Effector memory CD8-positive, alpha-beta T cell (primary cell): ENCODE results near the gene PSMB5.

Experiments
- ATAC-seq: fragments of 150-1000 bp; cut with Tn5 transposase; replicated peaks from 2 replicates; pipeline ENCODE4 v1.10.0; 2021; ENCODE audit warnings: mild to moderate bottlenecking, moderate library complexity
- DNase-seq, 3 experiments: peaks; one replicate each; pipeline ENCODE4 v3.0.0; 2021
- H3K27ac Mint-ChIP-seq, 2 donors: one replicate each; pipeline ENCODE4 v1.8.0; 2022; ENCODE audit warnings: mild to moderate bottlenecking in 2 of 2, mixed read lengths in 2 of 2, moderate library complexity in 2 of 2
- H3K27me3 Mint-ChIP-seq, 2 donors: one replicate each; pipeline ENCODE4 v1.8.0; 2022; ENCODE audit warnings: mixed read lengths in 2 of 2
- H3K36me3 Mint-ChIP-seq: one replicate; pipeline ENCODE4 v1.8.0; 2022; ENCODE audit warnings: mild to moderate bottlenecking, moderate library complexity, mixed read lengths; ENCODE audit not compliant: insufficient read depth
- H3K4me1 Mint-ChIP-seq, 2 donors: one replicate each; pipeline ENCODE4 v1.8.0; 2022; ENCODE audit warnings: low read depth in 2 of 2, mixed read lengths in 2 of 2
- H3K4me3 Mint-ChIP-seq, 2 donors: one replicate each; pipeline ENCODE4 v1.8.0; 2022; ENCODE audit warnings: mild to moderate bottlenecking in 2 of 2, mixed read lengths in 2 of 2, moderate library complexity in 2 of 2
- H3K9me3 Mint-ChIP-seq, 2 donors: one replicate each; pipeline ENCODE4 v1.8.0; 2022; ENCODE audit warnings: mixed read lengths in 2 of 2

The PSMB5 gene

GRCh38 chr14:23055621-23056144, 21.0 kb upstream of the PSMB5 start:
- Mint-ChIP-seq H3K4me1 (peaks cover 17 to 22% of the 10 kb centered on the region in 2 donors), H3K36me3 (peaks cover 32% of the 10 kb centered on the region), H3K4me3 (peak overlapping the region; percentile 84), H3K27me3 (no peaks in the 10 kb centered on the region), H3K9me3 (no peaks in the 10 kb centered on the region), H3K27ac (peak overlapping the region; percentile 25 to 58)
- ATAC-seq (no peak), DNase-seq (no peak)

DNA sequence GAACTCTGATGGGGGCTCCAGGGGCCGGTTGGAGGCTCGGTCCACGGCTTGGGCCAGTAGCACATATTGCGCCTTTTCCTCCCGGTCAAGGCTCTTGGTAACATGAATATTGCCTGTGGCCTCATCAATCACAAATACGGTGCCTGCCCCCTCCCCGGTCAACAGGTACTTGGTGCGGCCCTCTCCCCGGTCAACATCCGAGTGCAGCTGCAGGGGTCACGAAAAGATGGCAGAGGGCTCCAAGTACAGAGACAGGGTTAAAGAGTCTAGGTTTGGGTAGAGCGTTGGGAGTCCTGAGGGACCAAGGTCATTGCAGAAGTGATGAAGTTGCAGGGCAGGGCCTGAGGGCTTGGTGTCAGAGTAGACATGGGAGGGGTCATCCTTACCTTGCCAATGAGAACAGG, 20.4 kb upstream of the PSMB5 start:
- Mint-ChIP-seq H3K4me1 (peaks cover 17 to 22% of the 10 kb centered on the region in 2 donors), H3K4me3 (no peak overlapping the region), H3K36me3 (peaks cover 27% of the 10 kb centered on the region), H3K9me3 (no peaks in the 10 kb centered on the region), H3K27me3 (no peaks in the 10 kb centered on the region), H3K27ac (peak overlapping the region in 1 of 2 donors; percentile 41)
- DNase-seq (no peak), ATAC-seq (no peak)

GRCh38 chr14:23054000-23054811, 19.5 kb upstream of the PSMB5 start:
- Mint-ChIP-seq H3K9me3 (no peaks in the 10 kb centered on the region), H3K27ac (no peak overlapping the region), H3K4me1 (peaks cover 17 to 22% of the 10 kb centered on the region in 2 donors), H3K4me3 (no peak overlapping the region), H3K27me3 (no peaks in the 10 kb centered on the region), H3K36me3 (peaks cover 17% of the 10 kb centered on the region)
- no peak for DNase-seq
- ATAC-seq = no peak

DNA sequence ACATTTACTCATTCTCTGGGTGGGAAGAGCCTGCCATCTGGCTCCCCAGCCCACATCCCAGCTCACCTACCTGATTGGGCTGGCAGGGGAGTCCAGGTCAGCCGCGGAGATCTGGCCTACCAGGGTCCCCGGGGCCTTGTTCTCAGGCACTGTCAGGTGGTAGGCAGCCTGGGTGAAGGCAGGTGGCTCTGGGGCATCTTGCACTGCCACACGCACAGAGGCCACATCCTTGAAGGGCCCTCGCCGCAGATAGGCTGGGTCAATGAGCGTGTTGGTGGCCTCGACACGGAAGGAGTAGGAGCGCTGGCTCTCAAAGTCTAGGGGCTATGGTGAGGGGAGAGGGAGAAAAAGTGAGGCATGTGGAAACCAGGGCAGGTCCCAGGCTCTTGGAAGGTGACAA, 18.7 kb upstream of the PSMB5 start:
- peaks cover 17 to 22% of the 10 kb centered on the region in 2 donors for H3K4me1 Mint-ChIP-seq
- H3K36me3 Mint-ChIP-seq = peaks cover 10% of the 10 kb centered on the region
- ATAC-seq (no peak), DNase-seq (no peak)
- H3K27me3 Mint-ChIP-seq = no peaks in the 10 kb centered on the region
- no peaks in the 10 kb centered on the region for H3K9me3 Mint-ChIP-seq
- H3K27ac Mint-ChIP-seq = no peak overlapping the region
- H3K4me3 Mint-ChIP-seq = no peak overlapping the region

- Mint-ChIP-seq H3K9me3 (no peaks in the 10 kb centered on the region), H3K4me1 (peaks cover 11 to 19% of the 10 kb centered on the region in 2 donors), H3K4me3 (no peak overlapping the region), H3K36me3 (peaks cover 2% of the 10 kb centered on the region), H3K27ac (no peak overlapping the region), H3K27me3 (no peaks in the 10 kb centered on the region)
- no peak for ATAC-seq
- DNase-seq = no peak
Observed at GRCh38 chr14:23052671-23053070, 18.0 kb upstream of the PSMB5 start.

DNA sequence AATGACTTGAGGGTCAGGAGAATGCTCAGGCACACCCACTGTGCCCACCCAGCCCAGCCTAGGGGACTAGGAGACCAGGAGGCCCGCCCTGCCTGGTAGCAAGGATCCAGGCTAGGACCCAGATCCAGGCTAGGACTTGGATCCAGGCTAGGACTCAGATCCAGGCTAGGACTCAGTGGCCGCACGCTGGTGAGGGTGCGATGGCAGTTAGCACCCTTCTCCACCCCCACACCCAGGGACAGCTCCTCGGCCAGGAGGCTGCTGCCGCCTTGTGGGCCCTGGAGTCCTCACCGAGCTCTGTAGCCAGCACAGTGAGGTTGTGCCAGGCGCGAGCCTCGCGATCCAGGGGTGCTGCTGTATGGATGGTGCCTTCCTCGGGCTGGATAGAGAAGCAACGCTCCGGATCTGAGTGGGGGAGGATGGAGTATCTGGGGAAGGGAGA, 17.5 kb upstream of the PSMB5 start:
- H3K36me3 Mint-ChIP-seq = peaks cover 2% of the 10 kb centered on the region
- peaks cover 11 to 19% of the 10 kb centered on the region in 2 donors for H3K4me1 Mint-ChIP-seq
- H3K4me3 Mint-ChIP-seq = no peak overlapping the region
- DNase-seq (no peak), ATAC-seq (no peak)
- H3K9me3 Mint-ChIP-seq = no peaks in the 10 kb centered on the region
- no peak overlapping the region for H3K27ac Mint-ChIP-seq
- no peaks in the 10 kb centered on the region for H3K27me3 Mint-ChIP-seq

- peaks cover 5 to 12% of the 10 kb centered on the region in 2 donors for H3K4me1 Mint-ChIP-seq
- no peak for ATAC-seq
- no peak overlapping the region for H3K27ac Mint-ChIP-seq
Observed at GRCh38 chr14:23051141-23052057, 16.7 kb upstream of the PSMB5 start.

GRCh38 chr14:23049011-23049410, 14.3 kb upstream of the PSMB5 start:
- DNase-seq (no peak), ATAC-seq (no peak)
- Mint-ChIP-seq H3K36me3 (no peaks in the 10 kb centered on the region), H3K27ac (no peak overlapping the region), H3K9me3 (no peaks in the 10 kb centered on the region), H3K4me3 (no peak overlapping the region), H3K4me1 (no peaks in the 10 kb centered on the region), H3K27me3 (peaks cover 0 to 8% of the 10 kb centered on the region in 2 donors)

More at GRCh38 chr14:23051141-23052057, 16.7 kb upstream of the PSMB5 start:
- no peak for DNase-seq
- H3K27me3 Mint-ChIP-seq = no peaks in the 10 kb centered on the region
- no peaks in the 10 kb centered on the region for H3K36me3 Mint-ChIP-seq
- no peak overlapping the region for H3K4me3 Mint-ChIP-seq
- no peaks in the 10 kb centered on the region for H3K9me3 Mint-ChIP-seq

DNA sequence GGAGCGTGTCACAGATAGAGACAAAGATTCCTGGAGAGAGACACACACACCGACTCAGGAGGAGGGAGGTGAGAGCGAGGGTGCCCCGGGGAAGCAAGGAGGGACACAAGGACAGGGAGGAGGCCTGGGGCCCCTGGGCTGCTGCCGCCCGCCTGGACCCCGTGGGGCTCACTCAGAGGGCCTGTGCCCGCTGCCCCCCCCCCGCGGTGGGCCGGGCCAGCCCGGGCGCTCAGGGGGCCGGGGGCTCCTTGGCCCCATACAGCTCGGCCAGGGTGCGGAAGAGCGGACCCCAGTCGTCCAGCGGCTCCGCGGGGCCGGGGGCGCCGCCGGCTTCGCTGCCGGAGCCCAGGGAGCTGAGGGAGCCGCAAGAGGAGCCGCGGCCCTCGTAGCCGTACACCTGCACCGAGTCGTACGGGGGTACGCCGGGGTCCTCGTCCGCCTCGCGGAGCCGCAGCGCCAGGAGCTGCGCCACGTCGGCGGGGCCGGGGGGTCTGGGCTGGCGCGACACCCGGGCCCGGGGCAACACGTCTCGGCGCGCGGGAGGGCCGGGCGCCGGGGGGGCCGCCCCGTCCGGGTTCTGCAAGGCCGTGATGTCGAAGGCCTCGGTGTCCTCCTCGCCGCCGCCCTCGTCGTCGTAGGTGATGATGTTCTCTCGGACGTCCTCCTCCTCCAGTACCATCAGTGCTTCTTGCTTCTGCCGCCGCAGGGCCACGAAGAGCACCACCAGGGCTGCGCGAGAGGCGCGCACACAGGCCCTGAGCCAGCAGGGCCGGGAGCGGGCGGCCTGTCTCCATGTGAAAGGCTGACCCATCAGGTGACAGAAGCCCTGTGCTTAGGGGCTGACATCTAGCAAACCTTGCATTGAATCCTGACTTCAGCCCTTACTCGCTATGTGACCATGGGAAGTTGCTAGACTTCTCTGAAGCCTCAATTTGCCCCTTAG, 13.3 kb upstream of the PSMB5 start:
- H3K36me3 Mint-ChIP-seq = no peaks in the 10 kb centered on the region
- DNase-seq (no peak), ATAC-seq (no peak)
- H3K4me1 Mint-ChIP-seq = no peaks in the 10 kb centered on the region
- peaks cover 0 to 11% of the 10 kb centered on the region in 2 donors for H3K27me3 Mint-ChIP-seq
- no peak overlapping the region for H3K27ac Mint-ChIP-seq
- no peak overlapping the region for H3K4me3 Mint-ChIP-seq
- H3K9me3 Mint-ChIP-seq = no peaks in the 10 kb centered on the region

- DNase-seq = no peak
- H3K27ac Mint-ChIP-seq = no peak overlapping the region
- no peaks in the 10 kb centered on the region for H3K4me1 Mint-ChIP-seq
- H3K4me3 Mint-ChIP-seq = no peak overlapping the region
- H3K9me3 Mint-ChIP-seq = no peaks in the 10 kb centered on the region
- ATAC-seq = no peak
- peaks cover 0 to 18% of the 10 kb centered on the region in 2 donors for H3K27me3 Mint-ChIP-seq
- H3K36me3 Mint-ChIP-seq = peaks cover 4% of the 10 kb centered on the region
Observed at GRCh38 chr14:23047034-23047634, 12.4 kb upstream of the PSMB5 start.

DNA sequence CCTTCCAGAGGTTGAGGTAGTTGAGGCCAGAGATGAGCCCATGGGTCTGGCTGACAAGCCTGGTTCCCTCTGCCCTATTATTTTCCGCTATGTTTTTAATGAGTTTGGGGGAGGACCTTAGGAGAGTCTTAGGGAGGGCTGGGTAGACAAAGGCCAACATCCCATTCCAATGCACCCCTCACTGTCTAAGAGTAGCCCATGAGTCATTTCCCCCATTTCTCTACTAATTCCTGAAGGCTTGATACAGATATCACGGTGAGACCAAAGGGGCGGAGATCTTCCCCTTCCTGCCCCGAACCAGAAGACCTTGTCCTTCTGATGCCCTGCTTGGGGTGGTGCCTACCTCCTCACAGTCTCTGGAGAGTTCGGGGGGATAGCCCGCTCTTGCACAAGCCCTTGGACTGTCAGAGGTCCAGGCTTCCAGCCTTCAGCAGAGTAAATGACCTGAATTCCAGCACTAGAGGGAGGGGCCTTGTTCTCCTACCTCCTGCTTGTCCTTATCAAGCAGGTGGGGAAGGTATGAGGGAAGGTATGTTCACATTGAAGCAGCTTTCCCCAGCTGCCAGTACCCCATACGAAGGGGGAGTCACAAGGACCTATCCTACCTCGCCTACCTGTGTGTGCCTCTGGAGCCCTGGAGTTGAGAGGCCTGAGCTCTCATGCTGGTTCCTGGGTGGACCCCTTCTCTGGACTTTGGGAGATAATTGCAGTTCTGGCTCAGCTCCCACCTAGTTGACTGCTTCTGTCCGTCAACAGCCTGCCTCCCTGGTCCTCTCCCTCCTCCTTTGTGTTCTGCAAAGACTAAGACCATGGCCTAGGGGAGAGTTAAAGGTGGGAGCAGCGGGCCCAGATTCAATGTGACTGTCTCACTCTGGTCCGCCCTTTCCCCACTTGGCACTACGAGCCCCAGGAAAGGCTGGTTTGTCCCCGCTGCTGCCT, 11.0 kb upstream of the PSMB5 start:
- H3K36me3 Mint-ChIP-seq = peaks cover 5% of the 10 kb centered on the region
- H3K9me3 Mint-ChIP-seq = no peaks in the 10 kb centered on the region
- no peaks in the 10 kb centered on the region for H3K4me1 Mint-ChIP-seq
- no peak overlapping the region for H3K27ac Mint-ChIP-seq
- H3K4me3 Mint-ChIP-seq = no peak overlapping the region
- DNase-seq (no peak), ATAC-seq (no peak)
- peaks cover 0 to 18% of the 10 kb centered on the region in 2 donors for H3K27me3 Mint-ChIP-seq
